Left renal pelvis (tissue), 4 donors: Measurements from ENCODE around the gene N4BP2L1. TPM values are rescaled to one million over a fixed set of nuclear protein-coding genes. Genes with fewer than 3 reads are reported as not detected.
"Not testable (repeated sequence)": the region's sequence is repeated elsewhere in the genome, so short reads cannot be mapped to it uniquely, and the experiment has no call there.

Source experiments
- DNase-seq, 4 donors: peaks; one replicate each; pipeline ENCODE4 v3.0.0-alpha.2; 2013; ENCODE audit warnings: low read depth in 4 of 4, low spot score in 3 of 4
- polyA plus RNA-seq, 4 donors: library from polyadenylated mRNA; unstranded; fragments of 120-200 nt; gene quantifications; one replicate each; pipeline ENCODE4 v1.2.1, GENCODE V29; 2013; ENCODE audit not compliant: insufficient read length in 4 of 4

Gene N4BP2L1
- polyA plus RNA-seq, 4 donors, result 17.3 to 25.6 (median 20.9) TPM

GRCh38 chr13:32391101-32391619 lies 36.8 kb downstream of the N4BP2L1 start:
- DNase-seq, result no peak

GRCh38 chr13:32390484-32390883 lies 37.4 kb downstream of the N4BP2L1 start:
- no peak for DNase-seq

GRCh38 chr13:32390048-32390447 lies 37.9 kb downstream of the N4BP2L1 start:
- DNase-seq, result no peak

GRCh38 chr13:32385410-32385809 lies 42.5 kb downstream of the N4BP2L1 start:
- no peak for DNase-seq

GRCh38 chr13:32384702-32385101 lies 43.2 kb downstream of the N4BP2L1 start:
- DNase-seq, result no peak

- DNase-seq, result no peak
These were observed 43.9 kb downstream of the N4BP2L1 start for GRCh38 chr13:32383836-32384618.

GRCh38 chr13:32381539-32381938 lies 46.4 kb downstream of the N4BP2L1 start:
- peak in 3 of 4 donors; percentile 3 to 12 (median 5) for DNase-seq

GRCh38 chr13:32378012-32378411 lies 49.9 kb downstream of the N4BP2L1 start:
- DNase-seq, result no peak

- no peak for DNase-seq
These were observed 51.1 kb downstream of the N4BP2L1 start for GRCh38 chr13:32376642-32377415.

GRCh38 chr13:32370805-32371204 lies 57.1 kb downstream of the N4BP2L1 start:
- DNase-seq, result no peak

- no peak for DNase-seq
These were observed 65.4 kb downstream of the N4BP2L1 start for GRCh38 chr13:32362574-32362973.

- not testable (repeated sequence) for DNase-seq
These were observed 72.0 kb downstream of the N4BP2L1 start for GRCh38 chr13:32355935-32356334.

GRCh38 chr13:32354040-32354439 lies 73.9 kb downstream of the N4BP2L1 start:
- DNase-seq, result no peak

- DNase-seq, result not testable (repeated sequence)
These were observed 77.0 kb downstream of the N4BP2L1 start for GRCh38 chr13:32350839-32351441.

Other genes with a start within 250 kb of the N4BP2L1 start
- gene ZAR1L, start 112.8 kb downstream of the N4BP2L1 start, polyA plus RNA-seq, result not detected
- gene BRCA2, start 112.6 kb downstream of the N4BP2L1 start, polyA plus RNA-seq, result 1 to 10 TPM; 6.0 to 9.0 (median 7.6) TPM
- 100 to 1,000 TPM; 167 to 223 (median 174) TPM for gene N4BP2L2, start 110.7 kb upstream of the N4BP2L1 start, polyA plus RNA-seq
- gene PDS5B, start 158.3 kb upstream of the N4BP2L1 start, polyA plus RNA-seq, result 10 to 100 TPM; 58.9 to 81.8 (median 72.6) TPM